ENCODE data around the gene ZNF518A.

DNA sequence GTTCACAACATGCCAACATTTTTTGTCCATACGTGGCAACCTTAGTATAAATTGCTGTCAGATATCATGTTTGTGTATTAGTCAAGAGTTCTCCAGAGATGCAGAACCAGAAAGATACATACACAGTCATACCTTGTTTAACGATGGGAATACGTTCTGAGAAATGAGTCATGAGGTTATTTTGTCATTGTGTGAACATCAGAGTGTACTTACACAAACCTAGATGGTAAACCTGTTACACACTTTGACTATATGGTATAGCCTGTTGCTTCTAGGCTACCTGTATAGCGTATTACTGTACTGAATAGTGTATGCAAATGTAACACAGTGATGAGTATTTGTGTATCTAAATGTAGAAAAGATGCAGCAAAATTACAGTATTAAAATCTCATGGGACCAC, 22.3 kb downstream of the ZNF518A start:
- TF ChIP-seq, protein P1, sequence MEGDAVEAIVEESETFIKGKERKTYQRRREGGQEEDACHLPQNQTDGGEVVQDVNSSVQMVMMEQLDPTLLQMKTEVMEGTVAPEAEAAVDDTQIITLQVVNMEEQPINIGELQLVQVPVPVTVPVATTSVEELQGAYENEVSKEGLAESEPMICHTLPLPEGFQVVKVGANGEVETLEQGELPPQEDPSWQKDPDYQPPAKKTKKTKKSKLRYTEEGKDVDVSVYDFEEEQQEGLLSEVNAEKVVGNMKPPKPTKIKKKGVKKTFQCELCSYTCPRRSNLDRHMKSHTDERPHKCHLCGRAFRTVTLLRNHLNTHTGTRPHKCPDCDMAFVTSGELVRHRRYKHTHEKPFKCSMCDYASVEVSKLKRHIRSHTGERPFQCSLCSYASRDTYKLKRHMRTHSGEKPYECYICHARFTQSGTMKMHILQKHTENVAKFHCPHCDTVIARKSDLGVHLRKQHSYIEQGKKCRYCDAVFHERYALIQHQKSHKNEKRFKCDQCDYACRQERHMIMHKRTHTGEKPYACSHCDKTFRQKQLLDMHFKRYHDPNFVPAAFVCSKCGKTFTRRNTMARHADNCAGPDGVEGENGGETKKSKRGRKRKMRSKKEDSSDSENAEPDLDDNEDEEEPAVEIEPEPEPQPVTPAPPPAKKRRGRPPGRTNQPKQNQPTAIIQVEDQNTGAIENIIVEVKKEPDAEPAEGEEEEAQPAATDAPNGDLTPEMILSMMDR (IDR thresholded peaks at IDR 0.05; ENCODE audit: poor library complexity, severe bottlenecking), result no peak
- TF ChIP-seq TAF1 (IDR thresholded peaks at IDR 0.05; ENCODE audit: low read depth) (no peak), POLR2AphosphoS5 (IDR thresholded peaks at IDR 0.05) (no peak), EZH2 (IDR thresholded peaks at IDR 0.05; ENCODE audit: borderline replicate concordance, insufficient read depth, low read length, poor library complexity, severe bottlenecking) (no peak), EP300 (conservative IDR thresholded peaks at IDR 0.05; ENCODE audit: poor library complexity, severe bottlenecking) (no peak), MXI1 (conservative IDR thresholded peaks at IDR 0.05; ENCODE audit: poor library complexity, severe bottlenecking) (no peak), RAD21 (conservative IDR thresholded peaks at IDR 0.05) (no peak)
- TF ChIP-seq, protein P2, sequence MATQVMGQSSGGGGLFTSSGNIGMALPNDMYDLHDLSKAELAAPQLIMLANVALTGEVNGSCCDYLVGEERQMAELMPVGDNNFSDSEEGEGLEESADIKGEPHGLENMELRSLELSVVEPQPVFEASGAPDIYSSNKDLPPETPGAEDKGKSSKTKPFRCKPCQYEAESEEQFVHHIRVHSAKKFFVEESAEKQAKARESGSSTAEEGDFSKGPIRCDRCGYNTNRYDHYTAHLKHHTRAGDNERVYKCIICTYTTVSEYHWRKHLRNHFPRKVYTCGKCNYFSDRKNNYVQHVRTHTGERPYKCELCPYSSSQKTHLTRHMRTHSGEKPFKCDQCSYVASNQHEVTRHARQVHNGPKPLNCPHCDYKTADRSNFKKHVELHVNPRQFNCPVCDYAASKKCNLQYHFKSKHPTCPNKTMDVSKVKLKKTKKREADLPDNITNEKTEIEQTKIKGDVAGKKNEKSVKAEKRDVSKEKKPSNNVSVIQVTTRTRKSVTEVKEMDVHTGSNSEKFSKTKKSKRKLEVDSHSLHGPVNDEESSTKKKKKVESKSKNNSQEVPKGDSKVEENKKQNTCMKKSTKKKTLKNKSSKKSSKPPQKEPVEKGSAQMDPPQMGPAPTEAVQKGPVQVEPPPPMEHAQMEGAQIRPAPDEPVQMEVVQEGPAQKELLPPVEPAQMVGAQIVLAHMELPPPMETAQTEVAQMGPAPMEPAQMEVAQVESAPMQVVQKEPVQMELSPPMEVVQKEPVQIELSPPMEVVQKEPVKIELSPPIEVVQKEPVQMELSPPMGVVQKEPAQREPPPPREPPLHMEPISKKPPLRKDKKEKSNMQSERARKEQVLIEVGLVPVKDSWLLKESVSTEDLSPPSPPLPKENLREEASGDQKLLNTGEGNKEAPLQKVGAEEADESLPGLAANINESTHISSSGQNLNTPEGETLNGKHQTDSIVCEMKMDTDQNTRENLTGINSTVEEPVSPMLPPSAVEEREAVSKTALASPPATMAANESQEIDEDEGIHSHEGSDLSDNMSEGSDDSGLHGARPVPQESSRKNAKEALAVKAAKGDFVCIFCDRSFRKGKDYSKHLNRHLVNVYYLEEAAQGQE (IDR thresholded peaks at IDR 0.05; ENCODE audit: borderline replicate concordance), result no peak
